Neural progenitor cell (in vitro differentiated cells): Measurements from ENCODE around the gene DNAL4. TPM values are rescaled to one million over a fixed set of nuclear protein-coding genes. Genes with fewer than 3 reads are reported as not detected.

ENCODE experiments used
- DNase-seq: peaks from one replicate; pipeline ENCODE4 v3.0.0-alpha.2; 2016; ENCODE audit warnings: low spot score
- H2AFZ ChIP-seq: fragments of 200-600 bp; sonication (generic); replicated peaks from 2 replicates; pipeline ENCODE4 v1.6.1; 2016; ENCODE audit warnings: antibody characterized with exemption
- H3F3A ChIP-seq: fragments of 200-600 bp; sonication (generic); 2 replicates; pipeline ENCODE4 v1.6.1; 2016; ENCODE audit warnings: antibody characterized with exemption, low read depth
- H3K27ac ChIP-seq: fragments of 200-600 bp; sonication (generic); 2 replicates; pipeline ENCODE4 v1.5.1; 2016; ENCODE audit warnings: mild to moderate bottlenecking
- H3K27me3 ChIP-seq: fragments of 200-600 bp; sonication (generic); 2 replicates; pipeline ENCODE4 v1.6.1; 2016; ENCODE audit warnings: mild to moderate bottlenecking, moderate library complexity
- H3K36me3 ChIP-seq: fragments of 200-600 bp; sonication (generic); 2 replicates; pipeline ENCODE4 v1.5.1; 2016
- H3K4me1 ChIP-seq: fragments of 200-600 bp; sonication (generic); 2 replicates; pipeline ENCODE4 v1.6.1; 2016; ENCODE audit warnings: mixed run types
- H3K4me2 ChIP-seq: fragments of 200-600 bp; sonication (generic); 2 replicates; pipeline ENCODE4 v1.6.1; 2016
- H3K4me3 ChIP-seq: fragments of 200-600 bp; sonication (generic); 2 replicates; pipeline ENCODE4 v1.5.1; 2016
- H3K79me2 ChIP-seq: fragments of 200-600 bp; sonication (generic); 2 replicates; pipeline ENCODE4 v1.6.1; 2016; ENCODE audit warnings: low read depth
- H3K9ac ChIP-seq: fragments of 200-600 bp; sonication (generic); 2 replicates; pipeline ENCODE4 v1.6.1; 2016
- H3K9me3 ChIP-seq: fragments of 200-600 bp; sonication (generic); 2 replicates; pipeline ENCODE4 v1.5.1; 2016; ENCODE audit warnings: low read depth
- H4K20me1 ChIP-seq: fragments of 200-600 bp; sonication (generic); 2 replicates; pipeline ENCODE4 v1.6.1; 2016; ENCODE audit warnings: low read depth
- H3K27ac Mint-ChIP-seq: 3 replicates; pipeline ENCODE4 v1.8.0; 2021; ENCODE audit warnings: mixed read lengths
- H3K27me3 Mint-ChIP-seq: 2 replicates; pipeline ENCODE4 v1.8.0; 2022; ENCODE audit warnings: low read depth, mild to moderate bottlenecking, inconsistent platforms, moderate library complexity, mixed read lengths; ENCODE audit not compliant: insufficient read depth
- H3K36me3 Mint-ChIP-seq: 3 replicates; pipeline ENCODE4 v1.8.0; 2021; ENCODE audit warnings: mixed read lengths
- H3K4me1 Mint-ChIP-seq: 3 replicates; pipeline ENCODE4 v1.8.0; 2021; ENCODE audit warnings: mixed read lengths
- H3K4me3 Mint-ChIP-seq: 3 replicates; pipeline ENCODE4 v1.8.0; 2021; ENCODE audit warnings: mild to moderate bottlenecking, moderate library complexity, mixed read lengths
- H3K9me3 Mint-ChIP-seq: 3 replicates; pipeline ENCODE4 v1.8.0; 2020; ENCODE audit warnings: mixed read lengths
- CTCF ChIP-seq: fragments of 200-600 bp; sonication (generic); IDR thresholded peaks from 2 replicates; pipeline ENCODE4 v1.5.1; 2017; ENCODE audit warnings: antibody characterized with exemption, mild to moderate bottlenecking
- EZH2 ChIP-seq: fragments of 200-600 bp; sonication (generic); IDR thresholded peaks from 2 replicates; pipeline ENCODE4 v1.6.1; 2017; ENCODE audit warnings: antibody characterized with exemption, mild to moderate bottlenecking, moderate library complexity
- EZH2phosphoT487 ChIP-seq: fragments of 200-600 bp; sonication (generic); IDR thresholded peaks from 2 replicates; pipeline ENCODE4 v1.6.1; 2017; ENCODE audit warnings: antibody characterized with exemption
- total RNA-seq: library from RNA; depleted of rRNA; stranded (reverse); fragments of >200 nt; gene quantifications from 2 replicates; pipeline ENCODE4 v1.2.3, GENCODE V29; 2015; ENCODE audit warnings: low replicate concordance

Gene DNAL4
- total RNA-seq, 1 donor from 2014 or later = 10.7 TPM

- Histone ChIP-seq H3K4me1 (peaks cover 13% of the 10 kb centered on the region), H4K20me1 (peaks cover 12% of the 10 kb centered on the region), H2AFZ (no peak overlapping the region), H3K4me2 (no peak overlapping the region), H3K4me3 (no peak overlapping the region), H3K9ac (no peak overlapping the region), H3K79me2 (no peaks in the 10 kb centered on the region), H3K36me3 (no peaks in the 10 kb centered on the region), H3F3A (peaks cover 23% of the 10 kb centered on the region), H3K27ac (no peak overlapping the region), H3K27me3 (peaks cover under 1% of the 10 kb centered on the region), H3K9me3 (no peaks in the 10 kb centered on the region)
- H3K27me3 Mint-ChIP-seq = peaks cover 5% of the 10 kb centered on the region
- H3K4me1 Mint-ChIP-seq = peaks cover 13% of the 10 kb centered on the region
- TF ChIP-seq CTCF = no peak
- no peak for TF ChIP-seq EZH2phosphoT487
- no peak for TF ChIP-seq EZH2
- no peak for DNase-seq
- peaks cover 11% of the 10 kb centered on the region for H3K36me3 Mint-ChIP-seq
- H3K4me3 Mint-ChIP-seq = no peak overlapping the region
- no peaks in the 10 kb centered on the region for H3K9me3 Mint-ChIP-seq
- H3K27ac Mint-ChIP-seq = no peak overlapping the region
Measured at GRCh38 chr22:38751066-38751421, 42.9 kb downstream of the DNAL4 start.

- H3K36me3 ChIP-seq = no peaks in the 10 kb centered on the region
- peaks cover 13% of the 10 kb centered on the region for H3K4me1 ChIP-seq
- H3K27me3 ChIP-seq = no peaks in the 10 kb centered on the region
- H3K9me3 Mint-ChIP-seq = no peaks in the 10 kb centered on the region
- no peak overlapping the region for H3K27ac Mint-ChIP-seq
- peaks cover 12% of the 10 kb centered on the region for H4K20me1 ChIP-seq
- no peak overlapping the region for H3K4me3 ChIP-seq
- no peak overlapping the region for H3K4me2 ChIP-seq
- H3F3A ChIP-seq = peaks cover 21% of the 10 kb centered on the region
- no peak overlapping the region for H3K9ac ChIP-seq
- no peak for DNase-seq
- H3K4me3 Mint-ChIP-seq = no peak overlapping the region
- peaks cover 14% of the 10 kb centered on the region for H3K36me3 Mint-ChIP-seq
- H3K79me2 ChIP-seq = no peaks in the 10 kb centered on the region
- TF ChIP-seq EZH2 (no peak), CTCF (no peak), EZH2phosphoT487 (no peak)
- peaks cover 5% of the 10 kb centered on the region for H3K27me3 Mint-ChIP-seq
- no peak overlapping the region for H3K27ac ChIP-seq
- no peak overlapping the region for H2AFZ ChIP-seq
- H3K9me3 ChIP-seq = no peaks in the 10 kb centered on the region
- H3K4me1 Mint-ChIP-seq = peaks cover 13% of the 10 kb centered on the region
Measured at GRCh38 chr22:38750638-38751037, 43.3 kb downstream of the DNAL4 start.

DNA sequence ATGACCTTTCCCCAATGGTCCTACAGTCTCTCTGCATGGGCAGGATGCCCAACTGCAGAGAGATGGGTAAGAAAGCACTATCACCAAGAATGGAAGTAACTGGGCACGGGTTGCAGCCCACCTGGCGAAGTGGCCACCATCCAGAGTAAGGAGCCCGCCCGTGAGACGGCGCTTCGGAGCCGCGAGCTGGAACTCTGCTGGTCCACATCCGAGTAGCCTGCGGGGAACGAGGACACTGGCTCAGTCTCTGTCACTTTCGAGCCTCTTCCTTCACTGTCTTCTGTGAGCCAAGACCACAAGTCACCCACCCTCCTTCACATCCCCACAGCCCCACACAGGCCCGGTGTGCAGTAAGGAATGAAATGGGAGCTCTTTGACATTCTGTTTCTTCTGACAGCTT lies 43.8 kb downstream of the DNAL4 start:
- Mint-ChIP-seq H3K27ac (no peak overlapping the region), H3K4me1 (peaks cover 12% of the 10 kb centered on the region), H3K9me3 (no peaks in the 10 kb centered on the region), H3K36me3 (peaks cover 15% of the 10 kb centered on the region), H3K4me3 (no peak overlapping the region), H3K27me3 (peaks cover 5% of the 10 kb centered on the region)
- Histone ChIP-seq H3K36me3 (no peaks in the 10 kb centered on the region), H4K20me1 (peaks cover 12% of the 10 kb centered on the region), H3K27me3 (no peaks in the 10 kb centered on the region), H3K4me2 (no peak overlapping the region), H3K4me1 (peaks cover 13% of the 10 kb centered on the region), H3F3A (peaks cover 16% of the 10 kb centered on the region), H3K79me2 (no peaks in the 10 kb centered on the region), H3K9me3 (no peaks in the 10 kb centered on the region), H3K4me3 (no peak overlapping the region), H3K9ac (no peak overlapping the region), H2AFZ (no peak overlapping the region), H3K27ac (no peak overlapping the region)
- DNase-seq = no peak
- TF ChIP-seq EZH2phosphoT487 (no peak), EZH2 (no peak), CTCF (no peak)
